HT-29 (cell line): ENCODE measurements around the gene ZNF83. TPM values are rescaled to one million over a fixed set of nuclear protein-coding genes. Genes with fewer than 3 reads are reported as not detected.
"Not testable (repeated sequence)": the region's sequence is repeated elsewhere in the genome, so short reads cannot be mapped to it uniquely, and the experiment has no call there.

ENCODE experiments used
- DNase-seq: peaks from one replicate; pipeline ENCODE4 v3.0.0-alpha.2; 2015; ENCODE audit warnings: low spot score
- small RNA-seq: library from RNA; depleted of rRNA; stranded (forward); fragments of <200 nt; gene quantifications from one replicate; pipeline ENCODE3, GENCODE V24; 2014
- total RNA-seq: library from RNA; depleted of rRNA; stranded (reverse); fragments of >200 nt; shearing (Covaris generic); gene quantifications from 2 replicates; pipeline ENCODE4 v1.2.3, GENCODE V29; 2014; rRNA removed

ZNF83 gene
- total RNA-seq, 1 experiment from 2014 or later = 5.7 TPM

- no peak for DNase-seq
Measured at GRCh38 chr19:52570000-52570861, 67.9 kb downstream of the ZNF83 start, which contains the start of gene ZNF701. TSS of gene ZNF701 (plus strand) at chr19:52570287. CDS start at chr19:52574148, 3,861 bp downstream.

GRCh38 chr19:52569638-52569999 is 68.5 kb downstream of the ZNF83 start:
- not testable (repeated sequence) for DNase-seq

DNA sequence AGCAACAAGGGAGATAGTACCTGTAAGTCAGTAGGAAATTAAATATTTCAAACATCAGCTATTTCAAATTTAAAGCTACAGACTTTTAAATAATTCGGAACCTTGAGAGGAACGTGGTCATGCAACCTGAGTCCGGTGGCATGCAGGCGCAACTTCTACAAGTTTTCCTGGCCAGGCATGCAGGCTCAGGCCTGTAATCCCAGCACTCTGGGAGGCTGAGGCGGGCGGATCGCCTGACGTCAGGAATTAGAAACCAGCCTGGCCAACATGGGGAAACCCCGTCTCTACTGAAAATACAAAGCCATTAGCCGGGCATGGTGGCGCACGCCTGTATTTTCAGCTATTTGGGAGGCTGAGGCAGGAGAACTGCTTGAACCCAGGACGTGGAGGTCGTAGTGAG is 70.2 kb downstream of the ZNF83 start:
- no peak for DNase-seq

GRCh38 chr19:52566588-52566987 is 71.6 kb downstream of the ZNF83 start:
- DNase-seq = peak; percentile 4

DNA sequence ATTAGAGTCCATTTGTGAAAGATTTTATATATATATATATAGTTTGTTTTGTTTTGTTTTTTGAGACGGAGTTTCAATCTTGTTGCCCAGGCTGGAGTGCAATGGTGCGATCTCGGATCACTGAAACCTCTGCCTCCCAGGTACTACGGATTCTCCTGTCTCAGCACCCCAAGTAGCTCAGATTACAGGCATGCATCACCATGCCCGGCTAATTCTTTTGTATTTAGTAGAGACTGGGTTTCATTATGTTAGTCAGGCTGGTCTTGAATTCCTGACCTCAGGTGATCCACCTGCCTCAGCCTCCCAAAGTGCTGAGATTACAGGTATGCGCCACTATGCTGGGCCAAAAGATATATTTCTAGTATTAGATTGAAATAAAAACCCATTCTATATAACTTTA is 72.0 kb downstream of the ZNF83 start:
- no peak for DNase-seq

Small RNAs within 50 kb of the gene (small RNA-seq; reads per million reads assigned to genes)
- not detected for gene RPL39P34

Other genes with a start within 250 kb of the ZNF83 start
- gene ZNF528, start 240.5 kb downstream of the ZNF83 start, total RNA-seq = not detected in 2 replicates
- not detected in 2 replicates for gene ZNF534, start 209.2 kb downstream of the ZNF83 start, total RNA-seq
- gene ZNF578, start 184.8 kb downstream of the ZNF83 start, total RNA-seq = not detected in 2 replicates
- gene ZNF808, start 110.7 kb downstream of the ZNF83 start, total RNA-seq = 1.8 and 2.1 TPM in 2 replicates
- 2.1 and 2.2 TPM in 2 replicates for gene ZNF701, start 68.1 kb downstream of the ZNF83 start, total RNA-seq
- 1.3 and 3.3 TPM in 2 replicates for gene ZNF611, start 96.7 kb upstream of the ZNF83 start, total RNA-seq
- 4.0 and 6.6 TPM in 2 replicates for gene ZNF600, start 148.4 kb upstream of the ZNF83 start, total RNA-seq
- 13.2 and 17.1 TPM in 2 replicates for gene ZNF28, start 183.3 kb upstream of the ZNF83 start, total RNA-seq
- gene ZNF468, start 219.3 kb upstream of the ZNF83 start, total RNA-seq = 30.4 and 31.0 TPM in 2 replicates